H1 (cell line): ENCODE data around the gene LLPH. TPM values are rescaled to one million over a fixed set of nuclear protein-coding genes. Genes with fewer than 3 reads are reported as not detected.

Experiments
- CTCF ChIA-PET: fragments of 300-600 bp; sonication (Branson Sonifier 250); formaldehyde crosslinking; loops from one replicate; lab custom pipeline; 2021; ENCODE audit not compliant: partially characterized antibody; lab: Charles Lee
- POLR2A ChIA-PET: fragments of 300-600 bp; sonication (Branson Sonifier 250); formaldehyde crosslinking; loops from one replicate; lab custom pipeline; 2021; ENCODE audit warnings: inconsistent platforms; ENCODE audit not compliant: partially characterized antibody; lab: Charles Lee
- DNase-seq, 2 experiments: peaks; one replicate each; pipeline versions ENCODE4 v3.0.0 to v3.0.0-alpha.2; 2010 to 2022; ENCODE audit warnings: low spot score in 2 of 2, low read depth in 1 of 2, mixed read lengths in 1 of 2
- FAIRE-seq: peaks from 2 replicates; lab custom pipeline; 2011; peaks lifted over from hg19 to GRCh38; lab: Jason Lieb, UNC
- H2AFZ ChIP-seq: 2 replicates; pipeline ENCODE4 v1.8.1; 2012; ENCODE audit warnings: low read length, inconsistent platforms
- H2AK5ac ChIP-seq: 2 replicates; pipeline ENCODE4 v1.6.1; 2013; ENCODE audit warnings: low read depth, low read length
- H2BK120ac ChIP-seq: replicated peaks from 2 replicates; pipeline ENCODE3; 2013; ENCODE audit warnings: low read depth, low read length, inconsistent platforms
- H2BK12ac ChIP-seq: 2 replicates; pipeline ENCODE4 v1.6.1; 2013; ENCODE audit warnings: low read depth, low read length
- H2BK15ac ChIP-seq: 2 replicates; pipeline ENCODE4 v1.6.1; 2013; ENCODE audit warnings: low read length
- H2BK20ac ChIP-seq: 2 replicates; pipeline ENCODE4 v1.6.1; 2013; ENCODE audit warnings: low read length
- H2BK5ac ChIP-seq: 2 replicates; pipeline ENCODE4 v1.6.1; 2013; ENCODE audit warnings: low read depth, low read length
- H3K14ac ChIP-seq: 2 replicates; pipeline ENCODE4 v1.6.1; 2013; ENCODE audit warnings: inconsistent platforms; ENCODE audit not compliant: insufficient read length
- H3K18ac ChIP-seq: 2 replicates; pipeline ENCODE4 v1.6.1; 2013; ENCODE audit warnings: low read length; ENCODE audit errors: extremely low read depth
- H3K23ac ChIP-seq: 2 replicates; pipeline ENCODE4 v1.6.1; 2013; ENCODE audit warnings: inconsistent platforms; ENCODE audit not compliant: insufficient read length
- H3K23me2 ChIP-seq: 2 replicates; pipeline ENCODE4 v1.6.1; 2013; ENCODE audit warnings: low read depth, low read length
- H3K27ac ChIP-seq: 2 replicates; pipeline ENCODE4 v1.6.1; 2011; ENCODE audit warnings: low read depth, low read length, inconsistent platforms
- H3K27me3 ChIP-seq, 4 experiments: replicated peaks in 1 of 4; 1 replicate in 1 of 4; 2 replicates in 3 of 4; pipeline versions ENCODE4 v1.6.1 to v1.8.1; 2011 to 2013; ENCODE audit warnings: low read length in 3 of 4, mild to moderate bottlenecking in 3 of 4, inconsistent platforms in 2 of 4, mixed read lengths in 2 of 4, moderate library complexity in 1 of 4; ENCODE audit not compliant: control insufficient read depth in 3 of 4, insufficient read depth in 3 of 4; ENCODE audit errors: extremely low read depth in 1 of 4
- H3K36me3 ChIP-seq, 4 experiments: 2 replicates each; pipeline versions ENCODE4 v1.6.1 to v1.8.1; 2011 to 2013; ENCODE audit warnings: mild to moderate bottlenecking in 4 of 4, low read length in 3 of 4, moderate library complexity in 2 of 4, control low read depth in 1 of 4, inconsistent platforms in 1 of 4; ENCODE audit not compliant: insufficient read depth in 4 of 4, control insufficient read depth in 2 of 4
- H3K4ac ChIP-seq: replicated peaks from 2 replicates; pipeline ENCODE3; 2013; ENCODE audit warnings: low read length, low read depth, mixed read lengths, inconsistent platforms; ENCODE audit not compliant: insufficient read length
- H3K4me1 ChIP-seq, 4 experiments: replicated peaks in 1 of 4; 1 replicate in 1 of 4; 2 replicates in 3 of 4; pipeline versions ENCODE4 v1.6.1 to v1.8.1; 2011 to 2013; ENCODE audit warnings: low read length in 3 of 4, inconsistent platforms in 2 of 4, mixed read lengths in 1 of 4; ENCODE audit not compliant: insufficient read depth in 4 of 4, control insufficient read depth in 3 of 4
- H3K4me2 ChIP-seq, 2 experiments: 2 replicates each; pipeline versions ENCODE4 v1.6.1 to v1.8.1; 2011 to 2013; ENCODE audit warnings: low read depth in 2 of 2, low read length in 2 of 2, control low read depth in 1 of 2, inconsistent platforms in 1 of 2, mild to moderate bottlenecking in 1 of 2; ENCODE audit not compliant: insufficient read depth in 1 of 2
- H3K4me3 ChIP-seq, 4 experiments: fragments of 200-600, 300-600 bp in 1 of 4; sonication (generic), shearing (Covaris generic), sonication (Bioruptor Twin) in 1 of 4; 2 replicates each; pipeline versions ENCODE4 v1.5.1 to v1.8.1; 2011 to 2016; ENCODE audit warnings: low read length in 4 of 4, low read depth in 3 of 4, control low read depth in 2 of 4, inconsistent platforms in 2 of 4, mild to moderate bottlenecking in 2 of 4, mixed read lengths in 1 of 4, moderate library complexity in 1 of 4; ENCODE audit not compliant: insufficient read depth in 2 of 4; ENCODE audit errors: extremely low read depth in 1 of 4
- H3K56ac ChIP-seq: replicated peaks from 2 replicates; pipeline ENCODE3; 2013; ENCODE audit warnings: low read depth, mild to moderate bottlenecking, mixed read lengths, low read length, inconsistent platforms; ENCODE audit not compliant: insufficient read length
- H3K79me1 ChIP-seq: 2 replicates; pipeline ENCODE4 v1.6.1; 2013; ENCODE audit warnings: low read depth, low read length, control low read depth
- H3K79me2 ChIP-seq, 2 experiments: 2 replicates each; pipeline versions ENCODE4 v1.6.1 to v1.8.1; 2012 to 2013; ENCODE audit warnings: low read length in 2 of 2, mild to moderate bottlenecking in 2 of 2, inconsistent platforms in 1 of 2; ENCODE audit not compliant: insufficient read depth in 2 of 2, control insufficient read depth in 1 of 2
- H3K9ac ChIP-seq, 4 experiments: replicated peaks in 1 of 4; 1 replicate in 1 of 4; 2 replicates in 3 of 4; pipeline versions ENCODE4 v1.6.1 to v1.8.1; 2011 to 2013; ENCODE audit warnings: low read depth in 3 of 4, low read length in 3 of 4, control low read depth in 2 of 4, mild to moderate bottlenecking in 2 of 4, moderate library complexity in 2 of 4, inconsistent platforms in 1 of 4; ENCODE audit errors: extremely low read depth in 1 of 4
- H3K9me3 ChIP-seq, 2 experiments: 2 replicates each; pipeline versions ENCODE4 v1.6.1 to v1.8.1; 2012 to 2013; ENCODE audit warnings: mild to moderate bottlenecking in 2 of 2, moderate library complexity in 2 of 2, control low read depth in 1 of 2, inconsistent platforms in 1 of 2, low read depth in 1 of 2, low read length in 1 of 2, mixed read lengths in 1 of 2; ENCODE audit not compliant: insufficient read depth in 2 of 2
- H4K20me1 ChIP-seq, 2 experiments: replicated peaks in 1 of 2; 2 replicates each; pipeline versions ENCODE3 to v1.8.1; 2011 to 2013; ENCODE audit warnings: inconsistent platforms in 2 of 2, low read length in 2 of 2, mild to moderate bottlenecking in 1 of 2; ENCODE audit not compliant: insufficient read depth in 2 of 2, control insufficient read depth in 1 of 2
- H4K5ac ChIP-seq: 2 replicates; pipeline ENCODE4 v1.6.1; 2013; ENCODE audit warnings: low read length, low read depth, mixed read lengths, inconsistent platforms; ENCODE audit not compliant: insufficient read length
- H4K8ac ChIP-seq: 2 replicates; pipeline ENCODE4 v1.8.0; 2013; ENCODE audit warnings: mild to moderate bottlenecking, moderate library complexity, low read length, inconsistent platforms; ENCODE audit not compliant: insufficient read depth; ENCODE audit errors: extremely low read depth
- H4K91ac ChIP-seq: replicated peaks from 2 replicates; pipeline ENCODE3; 2013; ENCODE audit warnings: low read length, mixed read lengths, inconsistent platforms; ENCODE audit not compliant: insufficient read length
- ASH2L ChIP-seq: fragments of 200-600, 300-600 bp; sonication (generic); IDR thresholded peaks from one replicate; pipeline ENCODE4 v1.7.1; 2017; ENCODE audit warnings: low read length
- BRCA1 ChIP-seq: IDR thresholded peaks from 2 replicates; pipeline ENCODE4 v1.6.1; 2012; ENCODE audit warnings: low read depth, low read length, improper control_type of control experiment
- CBX8 ChIP-seq: fragments of 300-800, 300-1000 bp; sonication (generic); IDR thresholded peaks from 2 replicates; pipeline ENCODE4 v1.7.1; 2016; ENCODE audit warnings: low read depth, low read length, borderline replicate concordance
- FOSL1 ChIP-seq: IDR thresholded peaks from 2 replicates; pipeline ENCODE4 v1.6.1; 2011; ENCODE audit warnings: mild to moderate bottlenecking, low read depth, low read length, moderate library complexity; ENCODE audit not compliant: insufficient read depth
- HDAC6 ChIP-seq: IDR thresholded peaks from one replicate; pipeline ENCODE4 v1.7.1; 2012; ENCODE audit warnings: low read depth, mild to moderate bottlenecking, inconsistent platforms, low read length, moderate library complexity
- POU5F1 ChIP-seq: IDR thresholded peaks from 2 replicates; pipeline ENCODE4 v1.6.1; 2011; ENCODE audit warnings: low read depth, mild to moderate bottlenecking, low read length, moderate library complexity
- RBBP5 ChIP-seq: IDR thresholded peaks from 2 replicates; pipeline ENCODE4 v1.7.1; 2012; ENCODE audit warnings: low read depth, mild to moderate bottlenecking, inconsistent platforms, low read length, moderate library complexity, borderline replicate concordance
- RFX5 ChIP-seq: IDR thresholded peaks from 2 replicates; pipeline ENCODE4 v1.6.1; 2011; ENCODE audit warnings: low read depth, low read length, improper control_type of control experiment, borderline replicate concordance
- SP1 ChIP-seq: IDR thresholded peaks from 2 replicates; pipeline ENCODE4 v1.6.1; 2011; ENCODE audit warnings: low read depth, low read length
- SP2 ChIP-seq: IDR thresholded peaks from 2 replicates; pipeline ENCODE4 v1.6.1; 2012; ENCODE audit warnings: mild to moderate bottlenecking, low read length, inconsistent platforms
- SUZ12 ChIP-seq: fragments of 200-600 bp; sonication (generic); IDR thresholded peaks from 2 replicates; pipeline ENCODE4 v1.6.1; 2012; ENCODE audit warnings: mild to moderate bottlenecking, inconsistent platforms, low read length, moderate library complexity, mixed read lengths
- TAF7 ChIP-seq: optimal IDR thresholded peaks from 2 replicates; pipeline ENCODE3; 2011; ENCODE audit warnings: low read depth, mild to moderate bottlenecking, inconsistent platforms, low read length, moderate library complexity, borderline replicate concordance
- WGBS, 2 experiments: shearing (Covaris generic) in 1 of 2; methylation state at CpG; one replicate each; pipeline versions ENCODE4 v1.1.6 to v1.1.7; 2013 to 2015; ENCODE audit warnings: low lambda C conversion rate in 2 of 2, mixed read lengths in 2 of 2, inconsistent platforms in 1 of 2, low coverage in 1 of 2, missing lambda C conversion rate in 1 of 2; ENCODE audit not compliant: insufficient replicate concordance in 2 of 2, insufficient coverage in 1 of 2, insufficient read length in 1 of 2; ENCODE audit errors: extremely low coverage in 1 of 2, missing lambda C conversion rate in 1 of 2; 5-methylcytosine and 5-hydroxymethylcytosine counted together
- polyA plus RNA-seq, 7 experiments: library from polyadenylated mRNA; depleted of rRNA in 3 of 7; stranded (reverse) in 5 of 7; unstranded in 2 of 7; fragments of >200 nt in 5 of 7; fragments of 200-250 nt in 2 of 7; gene quantifications; 1 replicate in 5 of 7; 2 replicates in 1 of 7; 4 replicates in 1 of 7; pipeline versions ENCODE4 v1.2.1 to v1.2.3, GENCODE V29; 2011 to 2013; ENCODE audit warnings: missing spikeins in 2 of 7, mixed read lengths in 2 of 7
- total RNA-seq: library from RNA; stranded (reverse); fragmentation: NEBNext Ultra II Directional; extraction: Animal tissue kit (Norgen Biotek cat#: 25700); gene quantifications from 2 replicates; pipeline ENCODE4 v1.2.1, GENCODE V29; 2021

Gene LLPH
- total and polyA plus RNA-seq, 2 of the 8 experiments (the other 6 are each of a cell fraction or from before 2014, with no cell fraction given), result 2.3 to 31.3 TPM

- Histone ChIP-seq H3K27ac (no peak overlapping the region), H2BK20ac (no peak overlapping the region), H3K56ac (no peak overlapping the region), H2BK15ac (no peak overlapping the region), H4K91ac (no peak overlapping the region), H2AFZ (no peak overlapping the region), H3K9ac (no peak overlapping the region), H2BK12ac (no peak overlapping the region), H2BK5ac (no peak overlapping the region), H3K4me2 (no peak overlapping the region), H2BK120ac (no peak overlapping the region), H3K23me2 (no peaks in the 10 kb centered on the region), H3K14ac (no peak overlapping the region), H4K5ac (no peak overlapping the region), H3K4me3 (no peak overlapping the region), H4K20me1 (no peaks in the 10 kb centered on the region), H3K23ac (no peak overlapping the region), H2AK5ac (no peak overlapping the region), H3K18ac (no peak overlapping the region), H3K4me1 (no peaks in the 10 kb centered on the region), H3K79me1 (no peaks in the 10 kb centered on the region), H3K36me3 (no peaks in the 10 kb centered on the region), H3K79me2 (no peaks in the 10 kb centered on the region), H3K27me3 (no peaks in the 10 kb centered on the region), H3K9me3 (no peaks in the 10 kb centered on the region), H3K4ac (no peak overlapping the region)
- DNase-seq (no peak), FAIRE-seq (no peak)
- ChIA-PET POLR2A (interaction anchor here (1.6 kb wide), 1 partner anchor 28 kb away, joined by 3 read pairs; no protein-coding TSS in a partner anchor), CTCF (interaction anchor here (0.7 to 1.2 kb wide), 4 partner anchors 18 to 789 kb away, joined by 3 to 4 read pairs (median 3); no protein-coding TSS in a partner anchor)
- 88 to 100% methylated on average over 1 to 4 of the region's 4 CpGs for WGBS, 2 experiments
- TF ChIP-seq HDAC6, result no peak
- no peak for TF ChIP-seq POU5F1
- TF ChIP-seq BRCA1, result no peak
- no peak for TF ChIP-seq SP2
- no peak for TF ChIP-seq RBBP5
- no peak for TF ChIP-seq FOSL1
- TF ChIP-seq ASH2L, result no peak
- no peak for TF ChIP-seq SUZ12
- no peak for TF ChIP-seq CBX8
- no peak for TF ChIP-seq RFX5
- no peak for TF ChIP-seq SP1
- no peak for TF ChIP-seq TAF7
- TF ChIP-seq, all 59 proteins: peak for 0
- no peak overlapping the region for H4K8ac ChIP-seq
These were observed 40.4 kb downstream of the LLPH start for GRCh38 chr12:66090157-66090556.
